GM23248 (cell line): ENCODE data around the gene TRAF3.

Experiments
- EZH2 ChIP-seq: fragments of 200-600 bp; sonication (generic); IDR thresholded peaks from 2 replicates; pipeline ENCODE4 v1.6.1; 2018; ENCODE audit warnings: antibody characterized with exemption, mild to moderate bottlenecking; ENCODE audit not compliant: insufficient read depth, poor library complexity, severe bottlenecking
- EZH2phosphoT487 ChIP-seq: fragments of 200-600 bp; sonication (generic); IDR thresholded peaks from 2 replicates; pipeline ENCODE4 v1.6.1; 2018; ENCODE audit warnings: antibody characterized with exemption, moderate library complexity, mild to moderate bottlenecking, low read depth; ENCODE audit not compliant: insufficient read depth

DNA sequence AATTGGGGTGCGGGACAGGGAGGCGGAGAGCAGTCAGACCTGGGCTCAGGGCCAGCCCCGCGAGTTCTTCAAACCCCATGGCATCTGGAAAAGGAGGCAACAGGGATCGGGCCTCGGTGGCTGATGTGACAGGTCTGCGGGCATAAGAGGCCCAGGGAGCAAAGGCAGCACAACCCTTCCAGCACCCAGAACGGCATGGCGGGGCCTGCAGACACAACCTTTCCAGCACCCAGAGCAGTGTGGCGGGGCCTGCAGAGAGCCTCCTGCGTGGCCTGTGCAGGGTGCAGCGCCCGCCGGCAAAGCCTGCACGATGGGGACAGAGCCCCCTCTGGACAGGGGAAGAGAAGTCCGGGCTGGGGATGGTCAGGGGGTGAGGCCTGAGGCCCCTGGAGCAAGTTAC is 26.2 kb upstream of the TRAF3 start:
- no peak for TF ChIP-seq EZH2
- TF ChIP-seq EZH2phosphoT487, result no peak
